Neutrophil (primary cell): Measurements from ENCODE around the gene DMRTA1.

Source experiments
- H3K27ac ChIP-seq: fragments of 200-600 bp; sonication (generic); 2 replicates; pipeline ENCODE4 v1.5.1; 2016; ENCODE audit warnings: mild to moderate bottlenecking, moderate library complexity
- H3K27me3 ChIP-seq: fragments of 200-600 bp; sonication (generic); 2 replicates; pipeline ENCODE4 v1.6.0; 2016; ENCODE audit warnings: mild to moderate bottlenecking
- H3K36me3 ChIP-seq: fragments of 200-600 bp; sonication (generic); 2 replicates; pipeline ENCODE4 v1.5.1; 2017
- H3K4me1 ChIP-seq, 2 experiments: fragments of 200-600 bp in 1 of 2; sonication (generic) in 1 of 2; 1 replicate in 1 of 2; 2 replicates in 1 of 2; pipeline versions ENCODE4 v1.5.1 to v1.6.1; 2013 to 2016; ENCODE audit warnings: low read depth in 1 of 2, low read length in 1 of 2, mild to moderate bottlenecking in 1 of 2, moderate library complexity in 1 of 2; ENCODE audit not compliant: control insufficient read depth in 1 of 2, insufficient read depth in 1 of 2
- H3K4me3 ChIP-seq, 2 experiments: fragments of 200-600 bp in 1 of 2; sonication (generic) in 1 of 2; 1 replicate in 1 of 2; 2 replicates in 1 of 2; pipeline ENCODE4 v1.5.1; 2013 to 2016; ENCODE audit warnings: low read depth in 1 of 2, low read length in 1 of 2, mild to moderate bottlenecking in 1 of 2, moderate library complexity in 1 of 2
- H3K9me3 ChIP-seq: fragments of 200-600 bp; sonication (generic); 2 replicates; pipeline ENCODE4 v1.5.1; 2016
- TF ChIP-seq, protein P1 (sequence below): fragments of 200-600 bp; sonication (generic); IDR thresholded peaks from 2 replicates; pipeline ENCODE4 v1.5.1; 2016; ENCODE audit warnings: antibody characterized with exemption

DMRTA1 gene, protein sequence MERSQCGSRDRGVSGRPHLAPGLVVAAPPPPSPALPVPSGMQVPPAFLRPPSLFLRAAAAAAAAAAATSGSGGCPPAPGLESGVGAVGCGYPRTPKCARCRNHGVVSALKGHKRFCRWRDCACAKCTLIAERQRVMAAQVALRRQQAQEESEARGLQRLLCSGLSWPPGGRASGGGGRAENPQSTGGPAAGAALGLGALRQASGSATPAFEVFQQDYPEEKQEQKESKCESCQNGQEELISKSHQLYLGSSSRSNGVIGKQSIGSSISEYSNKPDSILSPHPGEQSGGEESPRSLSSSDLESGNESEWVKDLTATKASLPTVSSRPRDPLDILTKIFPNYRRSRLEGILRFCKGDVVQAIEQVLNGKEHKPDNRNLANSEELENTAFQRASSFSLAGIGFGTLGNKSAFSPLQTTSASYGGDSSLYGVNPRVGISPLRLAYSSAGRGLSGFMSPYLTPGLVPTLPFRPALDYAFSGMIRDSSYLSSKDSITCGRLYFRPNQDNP

DNA sequence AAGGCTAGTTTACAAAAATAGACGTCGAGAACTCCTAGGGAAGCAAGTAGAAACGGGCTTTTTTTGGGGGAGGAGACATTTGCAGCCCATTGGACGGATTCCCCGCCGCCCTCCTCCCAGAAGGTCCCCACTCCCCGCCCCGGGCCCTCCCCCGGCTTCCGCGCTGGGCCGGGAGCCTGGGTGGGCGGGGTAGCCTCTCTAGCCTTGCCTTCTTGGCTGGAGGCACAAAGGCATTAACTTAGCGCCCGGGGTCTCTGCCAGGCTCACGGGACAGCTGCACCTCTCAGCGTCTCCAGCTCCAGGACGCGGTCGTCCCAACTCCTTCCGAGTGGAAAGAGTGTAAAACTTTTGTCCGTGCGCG, at the start of gene DMRTA1:
Gene DMRTA1, plus strand, starts transcription at position 236 of the 361 bp plus-strand sequence. CDS start 242 bp downstream, outside the sequence.
- Histone ChIP-seq H3K4me1 (peaks cover 0 to 8% of the 10 kb centered on the region in 2 experiments), H3K27ac (no peak within 1 kb of the TSS), H3K27me3 (peaks cover 89% of the 10 kb centered on the region), H3K9me3 (no peaks in the 10 kb centered on the region), H3K4me3 (peak within 1 kb of the TSS in 1 of 2 experiments; percentile 15), H3K36me3 (no peaks in the 10 kb centered on the region)
- TF ChIP-seq, protein P1, sequence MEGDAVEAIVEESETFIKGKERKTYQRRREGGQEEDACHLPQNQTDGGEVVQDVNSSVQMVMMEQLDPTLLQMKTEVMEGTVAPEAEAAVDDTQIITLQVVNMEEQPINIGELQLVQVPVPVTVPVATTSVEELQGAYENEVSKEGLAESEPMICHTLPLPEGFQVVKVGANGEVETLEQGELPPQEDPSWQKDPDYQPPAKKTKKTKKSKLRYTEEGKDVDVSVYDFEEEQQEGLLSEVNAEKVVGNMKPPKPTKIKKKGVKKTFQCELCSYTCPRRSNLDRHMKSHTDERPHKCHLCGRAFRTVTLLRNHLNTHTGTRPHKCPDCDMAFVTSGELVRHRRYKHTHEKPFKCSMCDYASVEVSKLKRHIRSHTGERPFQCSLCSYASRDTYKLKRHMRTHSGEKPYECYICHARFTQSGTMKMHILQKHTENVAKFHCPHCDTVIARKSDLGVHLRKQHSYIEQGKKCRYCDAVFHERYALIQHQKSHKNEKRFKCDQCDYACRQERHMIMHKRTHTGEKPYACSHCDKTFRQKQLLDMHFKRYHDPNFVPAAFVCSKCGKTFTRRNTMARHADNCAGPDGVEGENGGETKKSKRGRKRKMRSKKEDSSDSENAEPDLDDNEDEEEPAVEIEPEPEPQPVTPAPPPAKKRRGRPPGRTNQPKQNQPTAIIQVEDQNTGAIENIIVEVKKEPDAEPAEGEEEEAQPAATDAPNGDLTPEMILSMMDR: no peak

DNA sequence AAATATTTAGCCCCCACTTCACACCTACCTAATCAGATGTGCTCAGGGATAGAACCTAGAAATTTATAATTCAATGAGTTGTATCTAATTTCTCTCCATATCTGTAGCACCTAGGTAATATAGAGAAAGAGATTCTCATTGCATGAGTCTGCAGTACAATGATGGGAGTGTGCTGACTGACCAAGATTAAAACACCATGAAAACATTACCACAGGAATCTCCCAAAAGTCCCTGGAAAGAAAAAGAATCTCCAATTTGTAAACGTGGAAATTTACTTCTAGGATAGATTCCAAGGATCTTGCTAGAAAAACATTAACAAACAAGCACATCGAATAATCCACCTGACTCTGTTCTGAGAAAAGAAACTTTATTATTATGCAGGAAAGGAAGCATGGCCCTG, 45.0 kb upstream of the DMRTA1 start:
- no peak overlapping the region for H3K27ac ChIP-seq
- no peaks in the 10 kb centered on the region for H3K4me1 ChIP-seq
- H3K4me3 ChIP-seq: no peak overlapping the region
- H3K36me3 ChIP-seq: no peaks in the 10 kb centered on the region
- TF ChIP-seq, protein P1: no peak
- no peaks in the 10 kb centered on the region for H3K9me3 ChIP-seq
- H3K27me3 ChIP-seq: no peaks in the 10 kb centered on the region

DNA sequence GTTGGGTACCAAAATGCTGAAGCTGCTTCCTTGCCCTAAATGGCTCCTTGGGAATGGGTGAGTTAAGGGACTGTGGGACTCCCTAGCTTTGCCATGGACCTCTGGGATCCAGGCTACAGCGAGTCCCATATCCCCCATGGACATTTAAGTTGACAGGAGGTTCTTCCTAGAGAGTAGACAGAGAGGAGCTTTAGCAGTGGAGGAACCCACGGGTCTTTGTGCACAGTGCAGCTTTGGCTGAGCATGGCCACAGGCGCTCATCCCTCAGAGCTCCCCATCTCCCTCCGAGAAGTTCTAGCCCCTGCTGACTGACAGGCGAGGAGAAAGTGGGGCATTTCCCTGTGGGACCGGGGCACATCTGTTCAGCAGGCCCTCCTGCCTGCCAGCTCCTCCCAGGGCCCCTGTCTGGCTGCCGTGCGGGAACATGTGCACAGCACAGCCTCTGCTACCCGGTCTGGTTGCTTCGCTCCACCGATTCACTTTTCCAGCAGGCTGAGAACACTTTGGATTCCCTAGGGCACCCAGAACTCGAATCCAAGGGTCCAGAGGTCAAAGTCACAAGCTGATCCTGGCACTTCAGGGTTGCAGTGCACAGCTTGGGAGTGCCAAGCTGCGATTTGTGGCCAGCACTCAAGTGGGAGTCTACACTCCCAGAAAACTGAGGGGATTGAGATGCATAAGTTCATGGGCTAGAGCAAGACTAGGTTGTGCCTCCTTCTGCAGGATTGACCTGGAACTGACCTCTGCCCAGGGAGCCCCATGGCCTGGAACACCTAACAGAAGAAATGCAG, 40.6 kb upstream of the DMRTA1 start:
- H3K4me3 ChIP-seq: no peak overlapping the region
- H3K36me3 ChIP-seq: no peaks in the 10 kb centered on the region
- no peak overlapping the region for H3K27ac ChIP-seq
- H3K4me1 ChIP-seq: no peaks in the 10 kb centered on the region
- TF ChIP-seq, protein P1: no peak
- H3K9me3 ChIP-seq: no peaks in the 10 kb centered on the region
- no peaks in the 10 kb centered on the region for H3K27me3 ChIP-seq

DNA sequence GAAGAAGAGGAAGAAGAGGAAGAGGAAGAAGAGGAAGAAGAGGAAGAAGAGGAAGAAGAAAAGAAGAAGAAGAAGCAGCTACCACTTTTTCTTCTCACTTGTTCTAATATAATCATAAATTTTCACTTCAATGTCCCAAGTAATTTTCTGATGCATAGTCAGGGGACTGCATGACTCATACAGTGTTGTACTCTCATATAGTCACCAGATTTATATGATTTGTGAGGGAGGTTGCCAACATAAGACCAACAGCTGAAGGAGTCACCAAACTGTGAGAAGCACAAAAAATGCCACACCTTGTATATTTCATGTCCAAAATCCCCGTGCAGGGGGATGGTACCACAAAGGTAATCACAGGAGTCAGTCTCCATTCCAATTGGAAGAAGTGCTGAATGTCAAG, 32.7 kb upstream of the DMRTA1 start:
- no peak overlapping the region for H3K27ac ChIP-seq
- TF ChIP-seq, protein P1: no peak
- no peaks in the 10 kb centered on the region for H3K9me3 ChIP-seq
- no peaks in the 10 kb centered on the region for H3K4me1 ChIP-seq
- no peaks in the 10 kb centered on the region for H3K36me3 ChIP-seq
- no peaks in the 10 kb centered on the region for H3K27me3 ChIP-seq
- H3K4me3 ChIP-seq: no peak overlapping the region

DNA sequence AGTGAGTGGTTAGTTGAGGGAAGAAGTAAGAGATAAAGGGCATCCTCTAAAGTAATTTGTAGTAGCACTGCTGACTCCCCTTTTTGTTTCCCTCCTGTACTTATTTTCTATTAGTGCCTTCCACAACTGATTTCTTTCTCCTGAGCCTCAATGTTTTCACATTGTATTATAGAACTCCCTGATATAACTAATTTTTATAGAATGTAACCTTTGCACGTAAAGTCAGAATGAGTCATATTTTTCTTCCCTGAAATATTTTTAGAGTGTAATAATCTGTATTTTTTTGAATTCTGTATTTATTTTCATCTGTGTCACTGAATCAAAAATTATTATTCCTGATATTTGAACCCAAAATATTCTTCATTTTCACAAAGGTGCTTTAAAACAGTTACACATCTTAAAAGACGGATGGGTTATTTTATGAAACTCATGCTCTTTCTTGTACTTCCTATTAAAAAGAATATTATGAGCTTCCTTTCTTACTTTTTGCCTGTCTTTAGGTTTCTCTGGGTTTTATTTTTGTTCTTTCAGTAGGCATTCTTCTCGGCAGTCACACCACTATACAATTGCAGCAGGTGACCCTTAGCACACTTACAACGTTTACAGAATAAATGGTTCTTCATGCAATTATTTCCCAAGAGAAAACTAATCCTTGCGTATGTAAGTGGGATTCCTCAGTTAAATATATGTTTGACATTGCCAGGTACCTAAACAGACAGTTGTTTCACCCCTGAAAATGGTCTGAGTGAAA, 30.5 kb upstream of the DMRTA1 start:
- Histone ChIP-seq H3K27me3 (no peaks in the 10 kb centered on the region), H3K9me3 (no peaks in the 10 kb centered on the region), H3K4me1 (no peaks in the 10 kb centered on the region), H3K4me3 (no peak overlapping the region), H3K36me3 (no peaks in the 10 kb centered on the region), H3K27ac (no peak overlapping the region)
- TF ChIP-seq, protein P1: no peak
